AG04449 (cell line): ENCODE measurements around the gene MVB12A.

ENCODE experiments used
- CTCF ChIA-PET: fragments of 350-600 bp; formaldehyde crosslinking; extraction: SDS; loops from one replicate; lab custom pipeline; 2021; ENCODE audit warnings: antibody characterized with exemption; lab: Yijun Ruan, JAX
- POLR2A ChIA-PET: fragments of 400-600, 350-600 bp; formaldehyde crosslinking; extraction: SDS; loops from one replicate; lab custom pipeline; 2020; ENCODE audit warnings: antibody characterized with exemption, inconsistent platforms; lab: Yijun Ruan, JAX
- DNase-seq: peaks from one replicate; pipeline ENCODE4 v3.0.0-alpha.2; 2010; ENCODE audit warnings: low read depth, low spot score
- H3K4me3 ChIP-seq: 2 replicates; pipeline ENCODE4 v1.5.1; 2011; ENCODE audit warnings: low read depth, mild to moderate bottlenecking, control low read depth, low read length
- CTCF ChIP-seq: IDR thresholded peaks from one replicate; pipeline ENCODE4 v1.5.1; 2011; ENCODE audit warnings: mild to moderate bottlenecking, moderate library complexity, low read length, control low read depth, inconsistent platforms; ENCODE audit not compliant: insufficient read depth; ENCODE audit errors: missing control alignments

Gene MVB12A

GRCh38 chr19:17419154-17419620, 660 bp upstream of the MVB12A start:
- peak overlapping the region; percentile 53 for H3K4me3 ChIP-seq
- no peak for DNase-seq
- CTCF ChIA-PET: interaction anchor here (0.7 to 1.7 kb wide), 9 partner anchors 8 to 113 kb away, joined by 3 to 9 read pairs (median 5); no protein-coding TSS in a partner anchor
- no peak for TF ChIP-seq CTCF
- POLR2A ChIA-PET: interaction anchor here (0.6 to 1.3 kb wide), 7 partner anchors 13 to 440 kb away, joined by 3 to 5 read pairs (median 4); partner anchors contain the start of genes ANO8, BST2, RPL18A and SLC27A1

- TF ChIP-seq CTCF: peak; percentile 29
- no peak for DNase-seq
- H3K4me3 ChIP-seq: peak overlapping the region; percentile 82
- ChIA-PET CTCF (interaction anchor here (1.3 kb wide), 1 partner anchor 31 kb away, joined by 7 read pairs; no protein-coding TSS in a partner anchor), POLR2A (no interaction called here)
These were observed 653 bp downstream of the MVB12A start for GRCh38 chr19:17420475-17420924.

GRCh38 chr19:17421942-17422341, 2.1 kb downstream of the MVB12A start:
- CTCF ChIA-PET: interaction anchor here (1.3 to 1.5 kb wide), 2 partner anchors 10 to 32 kb away, joined by 3 to 7 read pairs; no protein-coding TSS in a partner anchor
- TF ChIP-seq CTCF: no peak
- POLR2A ChIA-PET: no interaction called here
- no peak overlapping the region for H3K4me3 ChIP-seq
- DNase-seq: no peak

GRCh38 chr19:17423429-17424208, 3.8 kb downstream of the MVB12A start:
- DNase-seq: no peak
- no peak for TF ChIP-seq CTCF
- ChIA-PET POLR2A (no interaction called here), CTCF (no interaction called here)
- H3K4me3 ChIP-seq: no peak overlapping the region

GRCh38 chr19:17424743-17425365, 5.0 kb downstream of the MVB12A start:
- ChIA-PET POLR2A (no interaction called here), CTCF (interaction anchor here (0.9 to 1.3 kb wide), 3 partner anchors 10 to 429 kb away, joined by 3 to 6 read pairs (median 4); no protein-coding TSS in a partner anchor)
- TF ChIP-seq CTCF: peak; percentile 61
- DNase-seq: no peak
- no peak overlapping the region for H3K4me3 ChIP-seq
